ENCODE results near the gene C17orf75. TPM values are rescaled to one million over a fixed set of nuclear protein-coding genes. Genes with fewer than 3 reads are reported as not detected.

Gene C17orf75
- total and polyA plus RNA-seq, 2 of the 8 experiments (the other 6 are each of a cell fraction or from before 2014, with no cell fraction given): 15.8 to 42.6 TPM

- Histone ChIP-seq H3K14ac (ENCODE audit: insufficient read length) (no peak overlapping the region), H2BK20ac (ENCODE audit: low read length) (peak overlapping the region; percentile 98), H3K36me3 (ENCODE audit: control insufficient read depth in 2 of 4, insufficient read depth in 4 of 4, low read length in 3 of 4) (peaks cover 0 to 3% (median 0%) of the 10 kb centered on the region in 4 experiments; a peak in 2 of 8 replicates), H3K27me3 (replicated peaks in 1 of 4; ENCODE audit: control insufficient read depth in 3 of 4, extremely low read depth in 1 of 4, insufficient read depth in 3 of 4, low read length in 3 of 4) (no peaks in the 10 kb centered on the region), H3K79me1 (ENCODE audit: low read depth, low read length) (no peaks in the 10 kb centered on the region), H4K5ac (ENCODE audit: insufficient read length, low read depth, low read length) (peak overlapping the region; percentile 13), H2AK5ac (ENCODE audit: low read depth, low read length) (peak overlapping the region; percentile 26; the same call in 1 of the 2 replicates), H3K18ac (ENCODE audit: extremely low read depth, low read length) (peak overlapping the region; percentile 56; the same call in 1 of the 2 replicates), H3K4ac (replicated peaks; ENCODE audit: insufficient read length, low read depth, low read length) (peak overlapping the region; percentile 46), H2AFZ (ENCODE audit: low read length) (no peak overlapping the region), H3K27ac (ENCODE audit: low read depth, low read length) (no peak overlapping the region), H3K4me3 (ENCODE audit: extremely low read depth in 1 of 4, insufficient read depth in 2 of 4, low read depth in 3 of 4, low read length in 4 of 4) (no peak overlapping the region), H4K8ac (ENCODE audit: extremely low read depth, insufficient read depth, low read length) (no peak overlapping the region), H2BK120ac (replicated peaks; ENCODE audit: low read depth, low read length) (peak overlapping the region; percentile 62), H2BK5ac (ENCODE audit: low read depth, low read length) (peak overlapping the region; percentile 96), H2BK12ac (ENCODE audit: low read depth, low read length) (peak overlapping the region; percentile 90; the same call in 1 of the 2 replicates), H3K79me2 (ENCODE audit: control insufficient read depth in 1 of 2, insufficient read depth in 2 of 2, low read length in 2 of 2) (no peaks in the 10 kb centered on the region), H3K4me2 (ENCODE audit: insufficient read depth in 1 of 2, low read depth in 2 of 2, low read length in 2 of 2) (peak overlapping the region in 1 of 2 experiments; percentile 54; a peak in 2 of 4 replicates), H3K23me2 (ENCODE audit: low read depth, low read length) (no peaks in the 10 kb centered on the region), H2BK15ac (ENCODE audit: low read length) (peak overlapping the region; percentile 97), H4K20me1 (replicated peaks in 1 of 2; ENCODE audit: control insufficient read depth in 1 of 2, insufficient read depth in 2 of 2, low read length in 2 of 2) (no peaks in the 10 kb centered on the region), H3K9ac (replicated peaks in 1 of 4; ENCODE audit: extremely low read depth in 1 of 4, low read depth in 3 of 4, low read length in 3 of 4) (no peak overlapping the region), H3K9me3 (ENCODE audit: insufficient read depth in 2 of 2, low read depth in 1 of 2, low read length in 1 of 2) (no peaks in the 10 kb centered on the region), H3K56ac (replicated peaks; ENCODE audit: insufficient read length, low read depth, low read length) (no peak overlapping the region), H3K23ac (ENCODE audit: insufficient read length) (no peak overlapping the region), H4K91ac (replicated peaks; ENCODE audit: insufficient read length, low read length) (peak overlapping the region; percentile 72), H3K4me1 (replicated peaks in 1 of 4; ENCODE audit: control insufficient read depth in 3 of 4, insufficient read depth in 4 of 4, low read length in 3 of 4) (peaks cover 17 to 28% (median 21%) of the 10 kb centered on the region in 4 experiments)
- ChIA-PET POLR2A (ENCODE audit: partially characterized antibody) (interaction anchor here (0.6 kb wide), 2 partner anchors 50 to 377 kb away, joined by 3 read pairs; no protein-coding TSS in a partner anchor), CTCF (ENCODE audit: partially characterized antibody) (interaction anchor here (1.5 to 3.1 kb wide), 3 partner anchors 14 to 54 kb away, joined by 3 to 27 read pairs (median 7); no protein-coding TSS in a partner anchor)
- FAIRE-seq (no peak), DNase-seq (ENCODE audit: low read depth in 1 of 2, low spot score in 2 of 2) (no peak)
- 79% methylated on average over 8 of the region's 9 CpGs; no CpG with 5 or more reads in 1 of the 2 experiments for WGBS, 2 experiments (ENCODE audit: extremely low coverage in 1 of 2, insufficient coverage in 1 of 2, insufficient read length in 1 of 2, insufficient replicate concordance in 2 of 2, low coverage in 1 of 2, low lambda C conversion rate in 2 of 2, missing lambda C conversion rate in 1 of 2)
- TF ChIP-seq SAP30 (IDR thresholded peaks at IDR 0.05; ENCODE audit: insufficient read depth, insufficient replicate concordance, low read length) (no peak), CEBPB (IDR thresholded peaks at IDR 0.05; ENCODE audit: low read depth, low read length) (no peak), SP2 (IDR thresholded peaks at IDR 0.05; ENCODE audit: low read length) (no peak), POU5F1 (IDR thresholded peaks at IDR 0.05; ENCODE audit: low read depth, low read length) (no peak), EP300 (IDR thresholded peaks at IDR 0.05; ENCODE audit: borderline replicate concordance in 1 of 2, low read depth in 2 of 2, low read length in 2 of 2) (no peak), TCF12 (IDR thresholded peaks at IDR 0.05; ENCODE audit: low read depth, low read length) (no peak), KDM5A (IDR thresholded peaks at IDR 0.05; ENCODE audit: low read length) (no peak), BACH1 (IDR thresholded peaks at IDR 0.05; ENCODE audit: low read length) (no peak), SIX5 (IDR thresholded peaks at IDR 0.05; ENCODE audit: low read depth, low read length) (no peak), ATF2 (IDR thresholded peaks at IDR 0.05; ENCODE audit: low read length) (no peak), KDM4A (IDR thresholded peaks at IDR 0.05; ENCODE audit: low read depth, low read length, severe bottlenecking) (no peak), RFX5 (IDR thresholded peaks at IDR 0.05; ENCODE audit: borderline replicate concordance, low read depth, low read length) (no peak)
Observed at GRCh38 chr17:32305049-32305448, 36.9 kb downstream of the C17orf75 start.
